Measurements from ENCODE around the gene KIF15.

DNA sequence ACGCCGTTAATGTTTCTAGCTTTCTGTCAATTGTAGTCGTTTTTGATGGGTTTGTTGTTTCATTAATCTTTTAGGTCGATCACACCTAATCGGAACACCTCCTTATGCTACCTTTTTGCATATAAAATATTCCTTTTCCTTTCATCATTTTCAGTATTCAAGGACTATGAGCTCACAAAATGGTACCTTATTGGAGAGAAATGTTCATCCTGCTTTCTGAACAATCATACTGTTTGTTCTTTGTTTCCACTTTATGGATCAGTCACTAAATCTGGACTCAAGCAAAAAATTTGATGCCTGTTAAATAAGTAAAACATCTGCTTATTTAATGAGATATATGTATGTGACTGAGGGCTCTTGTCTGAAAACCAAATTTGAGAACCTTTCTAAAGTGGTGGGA is 1.1 kb downstream of the KIF15 start:
- TF ChIP-seq, protein P1, sequence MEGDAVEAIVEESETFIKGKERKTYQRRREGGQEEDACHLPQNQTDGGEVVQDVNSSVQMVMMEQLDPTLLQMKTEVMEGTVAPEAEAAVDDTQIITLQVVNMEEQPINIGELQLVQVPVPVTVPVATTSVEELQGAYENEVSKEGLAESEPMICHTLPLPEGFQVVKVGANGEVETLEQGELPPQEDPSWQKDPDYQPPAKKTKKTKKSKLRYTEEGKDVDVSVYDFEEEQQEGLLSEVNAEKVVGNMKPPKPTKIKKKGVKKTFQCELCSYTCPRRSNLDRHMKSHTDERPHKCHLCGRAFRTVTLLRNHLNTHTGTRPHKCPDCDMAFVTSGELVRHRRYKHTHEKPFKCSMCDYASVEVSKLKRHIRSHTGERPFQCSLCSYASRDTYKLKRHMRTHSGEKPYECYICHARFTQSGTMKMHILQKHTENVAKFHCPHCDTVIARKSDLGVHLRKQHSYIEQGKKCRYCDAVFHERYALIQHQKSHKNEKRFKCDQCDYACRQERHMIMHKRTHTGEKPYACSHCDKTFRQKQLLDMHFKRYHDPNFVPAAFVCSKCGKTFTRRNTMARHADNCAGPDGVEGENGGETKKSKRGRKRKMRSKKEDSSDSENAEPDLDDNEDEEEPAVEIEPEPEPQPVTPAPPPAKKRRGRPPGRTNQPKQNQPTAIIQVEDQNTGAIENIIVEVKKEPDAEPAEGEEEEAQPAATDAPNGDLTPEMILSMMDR (optimal IDR thresholded peaks at IDR 0.05 in 1 of 3, IDR thresholded peaks at IDR 0.05 in 1 of 3, conservative IDR thresholded peaks at IDR 0.05 in 1 of 3; ENCODE audit: extremely low read depth in 1 of 3, insufficient read depth in 2 of 3, low read length in 3 of 3), result no peak
- no peak for TF ChIP-seq EZH2 (IDR thresholded peaks at IDR 0.05; ENCODE audit: low read length)
